AG10803 (cell line): ENCODE measurements around the gene PLEK2.
A peak's percentile ranks its signal among the peaks of the same experiment; 100 is the strongest.

Source experiments
- DNase-seq: peaks from one replicate; pipeline ENCODE4 v3.0.0; 2010; ENCODE audit warnings: low read depth
- H3K4me3 ChIP-seq: 2 replicates; pipeline ENCODE4 v1.5.1; 2011; ENCODE audit warnings: mild to moderate bottlenecking, low read length, control low read depth
- CTCF ChIP-seq: conservative IDR thresholded peaks from 2 replicates; pipeline ENCODE4 v1.5.1; 2011; ENCODE audit warnings: mild to moderate bottlenecking, low read length, control low read depth, inconsistent platforms

PLEK2 gene

DNA sequence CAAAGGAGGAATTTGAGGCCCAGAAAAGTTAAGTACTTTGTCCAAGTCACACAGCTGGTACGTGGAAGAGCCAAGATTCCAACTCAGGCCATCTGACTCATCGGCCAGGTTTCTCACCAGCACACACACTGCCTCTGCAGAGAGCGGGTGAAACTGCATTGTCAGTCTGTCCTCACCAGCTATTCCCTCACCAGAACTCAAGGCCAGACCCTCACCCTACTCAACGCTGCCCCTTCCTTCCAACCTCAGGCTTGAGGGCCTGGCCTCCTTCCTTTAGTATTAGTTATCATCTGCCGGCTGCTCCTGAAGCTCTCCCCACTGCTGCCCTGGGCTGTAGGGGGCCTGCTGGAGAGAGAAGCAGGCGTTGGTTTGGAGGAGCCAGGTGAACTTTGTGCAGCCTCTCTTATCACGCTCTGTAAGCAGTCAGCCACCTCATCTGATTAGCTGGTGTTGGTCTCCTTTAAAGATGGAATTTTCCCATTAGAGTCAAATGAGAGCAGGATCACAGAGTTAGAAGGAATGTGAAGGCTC lies 16.6 kb upstream of the PLEK2 start:
- TF ChIP-seq CTCF: peak; percentile 20
- no peak overlapping the region for H3K4me3 ChIP-seq
- peak; percentile 80 for DNase-seq

DNA sequence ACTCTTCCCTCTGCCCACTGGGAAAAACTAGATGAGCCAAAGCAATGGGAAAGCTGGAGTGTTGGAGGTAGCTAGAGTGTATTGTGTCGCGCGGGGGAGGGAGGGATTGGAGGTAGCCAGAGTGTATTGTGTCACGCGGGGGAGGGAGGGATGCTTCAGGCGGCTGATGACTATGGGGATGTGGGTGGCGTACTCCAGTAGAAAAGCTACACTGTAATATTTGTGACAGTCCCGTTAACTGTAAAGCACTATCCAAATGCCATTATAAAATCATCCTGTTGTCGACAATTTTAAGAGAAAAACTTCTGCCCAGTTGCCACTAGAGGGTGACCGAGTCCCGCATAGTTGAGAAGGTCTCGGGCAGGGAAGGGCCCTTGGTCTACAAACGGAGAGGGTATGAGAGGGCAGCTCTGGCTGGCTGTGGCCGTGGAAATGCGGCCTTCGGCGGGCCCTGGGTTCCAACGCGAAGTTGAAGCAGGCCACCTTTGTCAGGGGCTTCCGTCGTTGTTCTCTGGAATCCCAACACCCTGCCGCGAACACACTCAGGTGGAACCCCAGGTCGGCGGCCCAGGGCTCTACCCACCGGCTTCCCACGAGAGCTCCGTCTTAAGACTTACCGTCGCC lies 15.1 kb upstream of the PLEK2 start:
- peak; percentile 84 for TF ChIP-seq CTCF
- DNase-seq: peak; percentile 81
- H3K4me3 ChIP-seq: no peak overlapping the region

GRCh38 chr14:67426161-67426560 lies 14.2 kb upstream of the PLEK2 start:
- H3K4me3 ChIP-seq: no peak overlapping the region
- no peak for TF ChIP-seq CTCF
- DNase-seq: no peak

DNA sequence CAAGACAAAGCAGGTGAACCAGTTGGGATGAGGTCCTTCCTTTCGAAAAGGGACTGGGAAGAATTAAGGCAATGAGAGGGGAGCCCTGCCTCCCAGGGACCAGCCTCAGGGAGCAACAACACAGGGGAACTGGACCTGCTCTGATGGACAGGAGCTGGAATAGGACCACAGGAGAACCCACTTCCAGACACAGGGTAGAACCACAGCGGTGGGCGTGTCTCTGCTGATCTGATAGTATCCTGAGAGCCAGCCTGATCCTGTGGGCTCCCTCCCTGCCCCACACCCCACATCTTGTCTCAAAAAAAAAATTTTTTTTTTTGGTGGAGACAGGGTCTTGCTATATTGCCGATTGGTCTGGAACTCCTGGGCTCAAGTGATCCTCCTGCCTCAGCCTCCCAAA lies 13.6 kb upstream of the PLEK2 start:
- TF ChIP-seq CTCF: no peak
- no peak overlapping the region for H3K4me3 ChIP-seq
- DNase-seq: no peak

- H3K4me3 ChIP-seq: no peak overlapping the region
- no peak for TF ChIP-seq CTCF
- no peak for DNase-seq
Measured at GRCh38 chr14:67424539-67424938, 12.6 kb upstream of the PLEK2 start.

- DNase-seq: no peak
- H3K4me3 ChIP-seq: no peak overlapping the region
- no peak for TF ChIP-seq CTCF
Measured at GRCh38 chr14:67423424-67423823, 11.5 kb upstream of the PLEK2 start.
